Measurements from ENCODE around the gene GALM.
"Not testable (repeated sequence)": the region's sequence is repeated elsewhere in the genome, so short reads cannot be mapped to it uniquely, and the experiment has no call there.

Gene GALM

GRCh38 chr2:38635139-38635538 is 30.8 kb upstream of the GALM start:
- H3K4me1 ChIP-seq (ENCODE audit: control extremely low read depth in 1 of 4, control insufficient read depth in 4 of 4, insufficient read depth in 4 of 4, low read length in 3 of 4) = peaks cover 3 to 11% (median 7%) of the 10 kb centered on the region in 4 experiments
- H3K36me3 ChIP-seq (ENCODE audit: control insufficient read depth in 4 of 4, insufficient read depth in 4 of 4, low read length in 3 of 4) = no peaks in the 10 kb centered on the region
- no peak overlapping the region for H3K4me3 ChIP-seq (ENCODE audit: control insufficient read depth in 1 of 7, extremely low read depth in 1 of 7, insufficient read depth in 4 of 7, low read depth in 2 of 7, low read length in 6 of 7)
- H3K27ac ChIP-seq (ENCODE audit: insufficient read depth in 1 of 2, low read depth in 1 of 2, low read length in 2 of 2, poor library complexity in 1 of 2, severe bottlenecking in 2 of 2) = no peak overlapping the region
- DNase-seq = no peak
- POLR2A ChIA-PET = no interaction called here
- H3K9me3 ChIP-seq (ENCODE audit: control extremely low read depth in 1 of 5, control insufficient read depth in 4 of 5, insufficient read depth in 2 of 5, low read depth in 1 of 5, low read length in 4 of 5) = peaks cover 0 to under 1% (median 0%) of the 10 kb centered on the region in 5 experiments
- peaks cover 0 to 2% (median 0%) of the 10 kb centered on the region in 5 experiments for H3K27me3 ChIP-seq (replicated peaks in 2 of 5; ENCODE audit: control insufficient read depth in 4 of 5, insufficient read depth in 5 of 5, low read length in 4 of 5)
- no CpG with 5 or more reads among the region's 4 CpGs for WGBS (ENCODE audit: insufficient coverage)
- CTCF ChIA-PET = no interaction called here

DNA sequence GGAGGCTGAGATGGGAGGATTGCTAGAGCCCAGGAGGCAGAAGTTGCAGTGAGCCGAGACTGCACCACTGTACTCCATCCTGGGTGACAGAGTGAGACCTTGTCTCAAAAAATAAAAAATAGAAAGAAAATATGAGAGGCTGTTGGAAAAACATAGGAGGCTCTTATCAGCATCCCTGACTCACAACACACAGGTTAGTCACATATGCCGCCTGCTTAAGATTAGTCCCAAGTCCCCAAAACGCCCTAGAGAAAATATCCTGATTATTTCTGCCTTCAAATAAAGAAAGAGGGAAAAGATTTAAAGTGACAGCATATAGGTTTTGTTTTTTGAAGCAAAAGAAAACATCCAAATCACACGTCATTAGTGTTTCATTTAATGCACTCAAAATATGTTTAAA is 29.8 kb upstream of the GALM start:
- no peaks in the 10 kb centered on the region for H3K9me3 ChIP-seq (ENCODE audit: control extremely low read depth in 1 of 5, control insufficient read depth in 4 of 5, insufficient read depth in 2 of 5, low read depth in 1 of 5, low read length in 4 of 5)
- POLR2A ChIA-PET = interaction anchor here (0.6 kb wide), 1 partner anchor 51 kb away, joined by 3 read pairs; no protein-coding TSS in a partner anchor
- H3K36me3 ChIP-seq (ENCODE audit: control insufficient read depth in 4 of 4, insufficient read depth in 4 of 4, low read length in 3 of 4) = no peaks in the 10 kb centered on the region
- no peak for DNase-seq
- CTCF ChIA-PET = no interaction called here
- peaks cover 0 to 2% (median 0%) of the 10 kb centered on the region in 5 experiments for H3K27me3 ChIP-seq (replicated peaks in 2 of 5; ENCODE audit: control insufficient read depth in 4 of 5, insufficient read depth in 5 of 5, low read length in 4 of 5)
- peaks cover 3 to 11% (median 7%) of the 10 kb centered on the region in 4 experiments for H3K4me1 ChIP-seq (ENCODE audit: control extremely low read depth in 1 of 4, control insufficient read depth in 4 of 4, insufficient read depth in 4 of 4, low read length in 3 of 4)
- H3K27ac ChIP-seq (ENCODE audit: insufficient read depth in 1 of 2, low read depth in 1 of 2, low read length in 2 of 2, poor library complexity in 1 of 2, severe bottlenecking in 2 of 2) = no peak overlapping the region
- H3K4me3 ChIP-seq (ENCODE audit: control insufficient read depth in 1 of 7, extremely low read depth in 1 of 7, insufficient read depth in 4 of 7, low read depth in 2 of 7, low read length in 6 of 7) = no peak overlapping the region
- no CpG with 5 or more reads among the region's 4 CpGs for WGBS (ENCODE audit: insufficient coverage)

DNA sequence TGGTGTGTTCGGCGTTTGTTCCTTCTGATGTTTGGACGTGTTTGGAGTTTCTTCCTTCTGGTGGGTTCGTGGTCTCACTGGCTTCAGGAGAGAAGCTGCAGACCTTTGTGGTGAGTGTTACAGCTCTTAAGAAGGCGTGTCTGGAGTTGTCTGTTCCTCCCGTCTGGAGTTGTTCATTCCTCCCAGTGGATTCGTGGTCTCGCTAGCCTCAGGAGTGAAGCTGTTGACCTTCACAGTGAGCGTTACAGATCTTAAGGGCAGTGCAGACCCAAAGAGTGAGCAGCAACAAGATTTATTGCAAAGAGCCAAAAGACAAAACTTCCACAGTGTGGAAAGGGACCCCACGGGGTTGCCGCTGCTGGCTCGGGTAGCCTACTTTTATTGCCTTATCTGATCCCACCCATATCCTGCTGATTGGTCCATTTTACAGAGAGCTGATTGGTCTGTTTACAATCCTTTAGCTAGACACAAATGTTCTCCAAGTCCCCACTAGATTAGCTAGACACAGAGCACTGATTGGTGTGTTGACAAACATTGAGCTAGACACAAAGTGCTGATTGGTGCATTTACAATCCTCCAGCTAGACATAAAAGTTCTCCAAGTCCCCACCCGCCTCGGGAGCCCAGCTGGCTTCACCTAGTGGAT is 23.4 kb upstream of the GALM start:
- H3K4me3 ChIP-seq (ENCODE audit: control insufficient read depth in 1 of 7, extremely low read depth in 1 of 7, insufficient read depth in 4 of 7, low read depth in 2 of 7, low read length in 6 of 7); DNase-seq; H3K27me3 ChIP-seq (replicated peaks in 2 of 5; ENCODE audit: control insufficient read depth in 4 of 5, insufficient read depth in 5 of 5, low read length in 4 of 5); H3K36me3 ChIP-seq (ENCODE audit: control insufficient read depth in 4 of 4, insufficient read depth in 4 of 4, low read length in 3 of 4); POLR2A ChIA-PET; H3K9me3 ChIP-seq (ENCODE audit: control extremely low read depth in 1 of 5, control insufficient read depth in 4 of 5, insufficient read depth in 2 of 5, low read depth in 1 of 5, low read length in 4 of 5): not testable (repeated sequence)
- Histone ChIP-seq H3K4me1 (ENCODE audit: control extremely low read depth in 1 of 4, control insufficient read depth in 4 of 4, insufficient read depth in 4 of 4, low read length in 3 of 4) (peaks cover 6 to 22% (median 17%) of the 10 kb centered on the region in 4 experiments), H3K27ac (ENCODE audit: insufficient read depth in 1 of 2, low read depth in 1 of 2, low read length in 2 of 2, poor library complexity in 1 of 2, severe bottlenecking in 2 of 2) (peak overlapping the region in 1 of 2 experiments; percentile 85)
- WGBS (ENCODE audit: insufficient coverage) = 90% methylated on average over 10 of the region's 14 CpGs
- CTCF ChIA-PET = interaction anchor here (0.7 to 1.5 kb wide), 6 partner anchors 12 to 78 kb away, joined by 3 to 4 read pairs (median 3); no protein-coding TSS in a partner anchor

DNA sequence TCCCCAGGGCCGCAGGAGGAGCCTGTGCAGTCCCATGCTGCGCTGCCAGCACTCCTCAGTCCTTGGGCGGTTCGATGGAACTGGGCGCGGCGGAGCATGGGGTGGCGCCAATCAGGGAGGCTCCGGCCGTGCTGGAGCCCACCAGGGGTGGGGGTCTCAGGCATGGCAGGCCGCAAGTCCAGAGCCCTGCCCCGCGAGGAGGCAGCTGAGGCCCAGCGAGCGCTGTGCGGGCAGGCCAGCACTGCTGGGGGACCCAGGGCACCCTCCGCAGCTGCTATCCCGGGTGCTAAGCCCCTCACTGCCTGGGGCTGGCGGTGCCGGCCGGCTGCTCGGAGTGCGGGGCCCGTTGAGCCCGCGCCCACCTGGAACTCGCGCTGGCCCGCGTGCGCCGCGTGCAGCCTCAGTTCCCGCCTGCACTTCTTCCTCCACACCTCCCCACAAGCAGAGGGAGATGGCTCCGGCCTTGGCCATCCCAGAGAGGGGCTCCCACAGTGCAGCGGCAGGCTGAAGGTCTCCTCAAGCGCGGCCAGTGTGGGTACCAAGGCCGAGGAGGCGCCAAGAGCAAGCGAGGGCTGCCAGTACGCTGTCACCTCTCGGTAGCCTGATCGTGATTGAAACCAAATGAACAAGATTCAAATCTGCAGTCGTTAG is 22.8 kb upstream of the GALM start:
- Histone ChIP-seq H3K27me3 (replicated peaks in 2 of 5; ENCODE audit: control insufficient read depth in 4 of 5, insufficient read depth in 5 of 5, low read length in 4 of 5) (no peaks in the 10 kb centered on the region), H3K4me3 (ENCODE audit: control insufficient read depth in 1 of 7, extremely low read depth in 1 of 7, insufficient read depth in 4 of 7, low read depth in 2 of 7, low read length in 6 of 7) (no peak overlapping the region), H3K36me3 (ENCODE audit: control insufficient read depth in 4 of 4, insufficient read depth in 4 of 4, low read length in 3 of 4) (no peaks in the 10 kb centered on the region), H3K4me1 (ENCODE audit: control extremely low read depth in 1 of 4, control insufficient read depth in 4 of 4, insufficient read depth in 4 of 4, low read length in 3 of 4) (peaks cover 6 to 25% (median 19%) of the 10 kb centered on the region in 4 experiments), H3K9me3 (ENCODE audit: control extremely low read depth in 1 of 5, control insufficient read depth in 4 of 5, insufficient read depth in 2 of 5, low read depth in 1 of 5, low read length in 4 of 5) (peaks cover 0 to 6% (median 2%) of the 10 kb centered on the region in 5 experiments), H3K27ac (ENCODE audit: insufficient read depth in 1 of 2, low read depth in 1 of 2, low read length in 2 of 2, poor library complexity in 1 of 2, severe bottlenecking in 2 of 2) (peak overlapping the region; percentile 50 to 85)
- no peak for DNase-seq
- ChIA-PET POLR2A (no interaction called here), CTCF (interaction anchor here (0.7 to 1.5 kb wide), 6 partner anchors 13 to 77 kb away, joined by 3 to 4 read pairs (median 3); no protein-coding TSS in a partner anchor)
- 94% methylated on average over 37 of the region's 45 CpGs for WGBS (ENCODE audit: insufficient coverage)

DNA sequence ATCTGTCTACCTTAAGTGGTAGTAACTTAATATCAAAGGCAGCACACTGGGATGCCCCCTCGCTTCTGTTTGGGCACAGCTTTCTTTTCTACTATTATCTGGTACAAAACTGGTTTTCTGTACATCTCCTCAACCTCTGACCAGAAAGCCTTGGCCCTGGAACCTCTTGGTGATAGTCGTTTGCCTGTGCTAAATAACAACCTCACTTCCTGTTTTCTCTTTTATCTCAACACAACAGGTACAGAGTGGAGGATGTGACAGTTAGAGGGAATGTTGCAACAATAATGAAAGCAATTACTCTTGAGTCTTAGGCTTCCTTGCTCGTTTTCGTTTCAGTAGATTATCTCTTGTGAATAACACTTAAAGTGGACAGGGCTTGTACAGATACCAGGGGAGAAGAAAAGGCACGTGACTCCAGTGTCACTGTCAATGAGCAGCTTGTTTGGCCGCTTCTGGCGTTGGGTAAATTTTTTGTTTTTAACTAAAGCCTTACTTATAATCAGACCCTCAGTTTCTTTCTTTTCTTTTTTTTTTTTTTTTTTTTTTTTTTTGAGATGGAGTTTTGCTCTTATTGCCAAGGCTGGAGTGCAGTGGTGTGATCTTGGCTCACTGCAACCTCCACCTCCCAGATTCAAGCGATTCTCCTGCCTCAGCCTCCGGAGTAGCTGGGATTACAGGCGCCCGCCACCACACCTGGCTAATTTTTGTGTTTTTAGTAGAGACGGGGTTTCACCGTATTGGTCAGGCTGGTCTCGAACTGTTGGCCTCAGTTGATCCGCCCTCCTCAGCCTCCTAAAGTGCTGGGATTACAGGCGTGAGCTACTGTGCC is 22.0 kb upstream of the GALM start:
- Histone ChIP-seq H3K27ac (ENCODE audit: insufficient read depth in 1 of 2, low read depth in 1 of 2, low read length in 2 of 2, poor library complexity in 1 of 2, severe bottlenecking in 2 of 2) (peak overlapping the region; percentile 50 to 85), H3K4me3 (ENCODE audit: control insufficient read depth in 1 of 7, extremely low read depth in 1 of 7, insufficient read depth in 4 of 7, low read depth in 2 of 7, low read length in 6 of 7) (peak overlapping the region in 1 of 7 experiments; percentile 55), H3K9me3 (ENCODE audit: control extremely low read depth in 1 of 5, control insufficient read depth in 4 of 5, insufficient read depth in 2 of 5, low read depth in 1 of 5, low read length in 4 of 5) (peaks cover 0 to 13% (median 2%) of the 10 kb centered on the region in 5 experiments), H3K4me1 (ENCODE audit: control extremely low read depth in 1 of 4, control insufficient read depth in 4 of 4, insufficient read depth in 4 of 4, low read length in 3 of 4) (peaks cover 6 to 30% (median 24%) of the 10 kb centered on the region in 4 experiments)
- POLR2A ChIA-PET; H3K27me3 ChIP-seq (replicated peaks in 2 of 5; ENCODE audit: control insufficient read depth in 4 of 5, insufficient read depth in 5 of 5, low read length in 4 of 5); H3K36me3 ChIP-seq (ENCODE audit: control insufficient read depth in 4 of 4, insufficient read depth in 4 of 4, low read length in 3 of 4): not testable (repeated sequence)
- CTCF ChIA-PET = interaction anchor here (1.2 to 1.5 kb wide), 3 partner anchors 34 to 76 kb away, joined by 3 to 4 read pairs (median 4); no protein-coding TSS in a partner anchor
- WGBS (ENCODE audit: insufficient coverage) = 77% methylated on average over 11 of the region's 16 CpGs
- peak; percentile 89 to 97 (median 92) for DNase-seq

GRCh38 chr2:38648107-38648761 is 17.7 kb upstream of the GALM start:
- Histone ChIP-seq H3K4me3 (ENCODE audit: control insufficient read depth in 1 of 7, extremely low read depth in 1 of 7, insufficient read depth in 4 of 7, low read depth in 2 of 7, low read length in 6 of 7) (no peak overlapping the region), H3K27ac (ENCODE audit: insufficient read depth in 1 of 2, low read depth in 1 of 2, low read length in 2 of 2, poor library complexity in 1 of 2, severe bottlenecking in 2 of 2) (no peak overlapping the region), H3K36me3 (ENCODE audit: control insufficient read depth in 4 of 4, insufficient read depth in 4 of 4, low read length in 3 of 4) (no peaks in the 10 kb centered on the region), H3K27me3 (replicated peaks in 2 of 5; ENCODE audit: control insufficient read depth in 4 of 5, insufficient read depth in 5 of 5, low read length in 4 of 5) (no peaks in the 10 kb centered on the region), H3K9me3 (ENCODE audit: control extremely low read depth in 1 of 5, control insufficient read depth in 4 of 5, insufficient read depth in 2 of 5, low read depth in 1 of 5, low read length in 4 of 5) (peaks cover 0 to 13% (median 2%) of the 10 kb centered on the region in 5 experiments), H3K4me1 (ENCODE audit: control extremely low read depth in 1 of 4, control insufficient read depth in 4 of 4, insufficient read depth in 4 of 4, low read length in 3 of 4) (peaks cover 6 to 40% (median 28%) of the 10 kb centered on the region in 4 experiments)
- 82% methylated on average over 5 of the region's 7 CpGs for WGBS (ENCODE audit: insufficient coverage)
- POLR2A ChIA-PET = no interaction called here
- CTCF ChIA-PET = interaction anchor here (1.0 to 1.4 kb wide), 4 partner anchors 7 to 94 kb away, joined by 3 to 4 read pairs (median 3); no protein-coding TSS in a partner anchor
- DNase-seq = no peak

Data from common myeloid progenitor, CD34-positive (primary cell).